DND-41 (cell line): ENCODE data around the gene NKX1-2.

Experiments used
- ATAC-seq: fragments of 200-7000 bp; cut with Tn5 transposase; 3 replicates; pipeline ENCODE4 v1.9.1; 2021; ENCODE audit warnings: low read depth; ENCODE audit not compliant: insufficient read depth
- DNase-seq: peaks from one replicate; pipeline ENCODE4 v3.0.0-alpha.2; 2020
- H2AFZ ChIP-seq: 2 replicates; pipeline ENCODE4 v1.6.0; 2012; ENCODE audit warnings: low read depth, low read length
- H3K27ac ChIP-seq: 2 replicates; pipeline ENCODE4 v1.5.1; 2012; ENCODE audit warnings: low read length, inconsistent platforms
- H3K27me3 ChIP-seq: fragments of 200-600 bp; sonication (generic); 2 replicates; pipeline ENCODE4 v1.6.0; 2012; ENCODE audit warnings: low read length, mild to moderate bottlenecking, inconsistent platforms; ENCODE audit not compliant: insufficient read depth, poor library complexity
- H3K36me3 ChIP-seq: 2 replicates; pipeline ENCODE4 v1.5.1; 2012; ENCODE audit warnings: low read length, inconsistent platforms; ENCODE audit not compliant: insufficient read depth
- H3K4me1 ChIP-seq: 2 replicates; pipeline ENCODE4 v1.5.1; 2012; ENCODE audit warnings: mild to moderate bottlenecking, low read length; ENCODE audit not compliant: insufficient read depth
- H3K4me2 ChIP-seq: 2 replicates; pipeline ENCODE4 v1.6.0; 2012; ENCODE audit warnings: mild to moderate bottlenecking, moderate library complexity, low read length, inconsistent platforms; ENCODE audit not compliant: insufficient read depth
- H3K4me3 ChIP-seq, 2 experiments: fragments of 200-600 bp in 1 of 2; shearing (Covaris generic) in 1 of 2; 2 replicates each; pipeline ENCODE4 v1.5.1; 2012 to 2016; ENCODE audit warnings: inconsistent platforms in 2 of 2, low read length in 2 of 2, mild to moderate bottlenecking in 2 of 2, low read depth in 1 of 2, moderate library complexity in 1 of 2
- H3K79me2 ChIP-seq: 2 replicates; pipeline ENCODE4 v1.6.0; 2012; ENCODE audit warnings: low read length, inconsistent platforms; ENCODE audit not compliant: insufficient read depth
- H3K9ac ChIP-seq: 2 replicates; pipeline ENCODE4 v1.6.0; 2012; ENCODE audit warnings: low read depth, mild to moderate bottlenecking, inconsistent platforms, low read length, moderate library complexity
- H3K9me3 ChIP-seq: 2 replicates; pipeline ENCODE4 v1.5.1; 2012; ENCODE audit warnings: low read length, moderate library complexity, mild to moderate bottlenecking, inconsistent platforms; ENCODE audit not compliant: insufficient read depth, severe bottlenecking
- H4K20me1 ChIP-seq: 2 replicates; pipeline ENCODE4 v1.6.0; 2012; ENCODE audit warnings: low read length; ENCODE audit not compliant: insufficient read depth
- CTCF ChIP-seq: IDR thresholded peaks from 2 replicates; pipeline ENCODE4 v1.5.1; 2012; ENCODE audit warnings: borderline replicate concordance, low read length, moderate library complexity, mild to moderate bottlenecking; ENCODE audit not compliant: poor library complexity, severe bottlenecking; ENCODE audit errors: extremely low read depth
- EZH2 ChIP-seq: IDR thresholded peaks from 3 replicates; pipeline ENCODE4 v1.6.1; 2012; ENCODE audit warnings: borderline replicate concordance, low read depth, mild to moderate bottlenecking, moderate library complexity, low read length, inconsistent platforms; ENCODE audit not compliant: severe bottlenecking

The NKX1-2 gene

GRCh38 chr10:124433461-124433860, 16.4 kb downstream of the NKX1-2 start:
- DNase-seq (no peak), ATAC-seq (no peak)
- H3K4me3 ChIP-seq, result no peak overlapping the region
- peaks cover 6% of the 10 kb centered on the region for H3K27me3 ChIP-seq
- H3K4me2 ChIP-seq, result no peak overlapping the region
- no peak overlapping the region for H3K27ac ChIP-seq
- TF ChIP-seq EZH2 (no peak), CTCF (no peak)
- H3K9me3 ChIP-seq, result no peaks in the 10 kb centered on the region
- H3K36me3 ChIP-seq, result no peaks in the 10 kb centered on the region
- H4K20me1 ChIP-seq, result no peaks in the 10 kb centered on the region
- no peak overlapping the region for H3K9ac ChIP-seq
- H3K79me2 ChIP-seq, result no peaks in the 10 kb centered on the region
- no peaks in the 10 kb centered on the region for H3K4me1 ChIP-seq
- no peak overlapping the region for H2AFZ ChIP-seq

GRCh38 chr10:124430077-124430476, 19.8 kb downstream of the NKX1-2 start:
- Histone ChIP-seq H3K4me3 (no peak overlapping the region), H3K79me2 (no peaks in the 10 kb centered on the region), H3K4me1 (no peaks in the 10 kb centered on the region), H3K27ac (no peak overlapping the region), H3K27me3 (peaks cover 6% of the 10 kb centered on the region), H3K9ac (no peak overlapping the region), H4K20me1 (no peaks in the 10 kb centered on the region), H3K9me3 (no peaks in the 10 kb centered on the region), H3K4me2 (no peak overlapping the region), H2AFZ (no peak overlapping the region), H3K36me3 (no peaks in the 10 kb centered on the region)
- DNase-seq (no peak), ATAC-seq (no peak)
- no peak for TF ChIP-seq CTCF
- TF ChIP-seq EZH2, result no peak

DNA sequence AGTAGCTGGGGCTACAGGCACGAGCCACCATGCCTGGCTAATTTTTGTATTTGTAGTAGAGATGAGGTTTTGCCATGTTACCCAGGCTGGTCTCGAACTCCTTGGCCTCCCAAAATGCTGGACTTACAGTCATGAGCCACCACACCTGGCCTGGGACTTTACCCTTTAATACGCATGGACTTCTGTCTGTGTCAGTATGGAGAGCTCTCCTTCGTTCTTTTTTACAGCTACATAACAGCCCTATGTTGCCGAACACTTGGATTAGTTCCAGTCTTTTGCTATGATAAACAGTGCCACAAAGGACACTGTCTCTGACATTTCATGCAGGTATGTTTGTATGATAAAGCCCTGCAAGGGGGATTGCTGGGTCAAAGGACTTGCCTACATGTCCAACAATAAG, 20.3 kb downstream of the NKX1-2 start:
- Histone ChIP-seq H3K27me3 (peaks cover 6% of the 10 kb centered on the region), H4K20me1 (no peaks in the 10 kb centered on the region), H3K27ac (no peak overlapping the region), H3K79me2 (no peaks in the 10 kb centered on the region), H3K4me3 (no peak overlapping the region), H3K4me2 (no peak overlapping the region), H3K36me3 (no peaks in the 10 kb centered on the region), H2AFZ (no peak overlapping the region), H3K9ac (no peak overlapping the region), H3K9me3 (no peaks in the 10 kb centered on the region), H3K4me1 (no peaks in the 10 kb centered on the region)
- DNase-seq, result no peak
- no peak for ATAC-seq
- TF ChIP-seq CTCF (no peak), EZH2 (no peak)

DNA sequence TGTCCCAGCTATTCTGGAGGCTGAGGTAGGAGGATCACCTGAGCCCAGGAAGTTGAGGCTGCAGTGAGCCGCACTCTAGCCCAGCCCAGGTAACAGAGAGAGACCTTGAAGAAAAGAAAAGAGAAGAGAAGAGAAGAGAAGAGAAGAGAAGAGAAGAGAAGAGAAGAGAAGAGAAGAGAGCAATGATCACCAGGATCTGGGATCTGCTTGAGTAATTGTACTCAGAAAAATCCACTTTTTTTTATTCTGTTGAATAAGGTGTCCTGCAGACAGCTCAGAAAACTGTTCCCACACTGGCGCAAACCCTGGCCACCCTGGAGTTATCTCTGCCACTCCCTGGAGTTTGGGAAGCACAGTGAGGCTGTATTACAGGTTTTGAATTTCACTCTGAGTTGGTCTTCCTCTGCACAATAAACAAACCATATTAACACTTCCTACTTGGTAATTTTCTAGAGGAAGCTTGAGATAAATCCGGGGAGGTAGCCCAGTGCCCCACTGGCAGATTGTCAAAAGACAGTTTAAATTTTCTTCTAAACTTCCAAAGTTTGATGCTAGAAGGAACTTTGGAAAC, 21.5 kb downstream of the NKX1-2 start:
- Histone ChIP-seq H3K36me3 (no peaks in the 10 kb centered on the region), H3K4me1 (no peaks in the 10 kb centered on the region), H2AFZ (no peak overlapping the region), H3K4me3 (no peak overlapping the region), H3K4me2 (no peak overlapping the region), H3K27ac (no peak overlapping the region), H4K20me1 (no peaks in the 10 kb centered on the region), H3K9me3 (no peaks in the 10 kb centered on the region), H3K9ac (no peak overlapping the region), H3K79me2 (no peaks in the 10 kb centered on the region), H3K27me3 (peaks cover 6% of the 10 kb centered on the region)
- DNase-seq, result no peak
- no peak for TF ChIP-seq CTCF
- TF ChIP-seq EZH2, result no peak
- no peak for ATAC-seq
